SJCRH30 (cell line): ENCODE measurements around the gene TPSB2. TPM values are rescaled to one million over a fixed set of nuclear protein-coding genes. Genes with fewer than 3 reads are reported as not detected.
"Not testable (repeated sequence)": the region's sequence is repeated elsewhere in the genome, so short reads cannot be mapped to it uniquely, and the experiment has no call there.

Source experiments
- DNase-seq, 2 experiments: peaks; one replicate each; pipeline ENCODE4 v3.0.0-alpha.2; 2015 to 2020
- H3K27ac ChIP-seq: fragments of 250-450 bp; sonication (Bioruptor Pico); 2 replicates; pipeline ENCODE4 v1.5.1; 2020; ENCODE audit warnings: mild to moderate bottlenecking, moderate library complexity
- H3K27me3 ChIP-seq: fragments of 250-450 bp; sonication (Bioruptor Pico); 2 replicates; pipeline ENCODE4 v1.5.1; 2020; ENCODE audit warnings: mild to moderate bottlenecking, moderate library complexity
- H3K36me3 ChIP-seq: fragments of 250-450 bp; sonication (Bioruptor Pico); 2 replicates; pipeline ENCODE4 v1.5.1; 2020; ENCODE audit warnings: mild to moderate bottlenecking, moderate library complexity
- H3K4me1 ChIP-seq: fragments of 250-450 bp; sonication (Bioruptor Pico); 2 replicates; pipeline ENCODE4 v1.5.1; 2020; ENCODE audit warnings: mild to moderate bottlenecking, moderate library complexity
- H3K4me3 ChIP-seq: fragments of 250-450 bp; sonication (Bioruptor Pico); 2 replicates; pipeline ENCODE4 v1.5.1; 2020; ENCODE audit warnings: mild to moderate bottlenecking, moderate library complexity
- H3K9me3 ChIP-seq: fragments of 250-450 bp; sonication (Bioruptor Pico); replicated peaks from 2 replicates; pipeline ENCODE4 v1.5.1; 2020; ENCODE audit warnings: mild to moderate bottlenecking, moderate library complexity
- total RNA-seq: library from RNA; depleted of rRNA; stranded (reverse); fragments of >200 nt; shearing (Covaris generic); gene quantifications from 2 replicates; pipeline ENCODE4 v1.2.3, GENCODE V29; 2014

TPSB2 gene
- total RNA-seq, 1 experiment from 2014 or later: not detected

GRCh38 chr16:1255276-1256122 lies 25.5 kb upstream of the TPSB2 start, which contains the start of gene TPSD1:
Gene TPSD1, plus strand, starts transcription at chr16:1256069. Its CDS starts 212 bp downstream, at chr16:1256281.
- not testable (repeated sequence) for H3K9me3 ChIP-seq, H3K4me3 ChIP-seq, DNase-seq, H3K27ac ChIP-seq, H3K4me1 ChIP-seq, H3K36me3 ChIP-seq
- H3K27me3 ChIP-seq: peaks cover 16% of the 10 kb centered on the region

- not testable (repeated sequence) for H3K9me3 ChIP-seq, H3K36me3 ChIP-seq, H3K4me3 ChIP-seq, DNase-seq, H3K4me1 ChIP-seq, H3K27ac ChIP-seq
- peaks cover 10% of the 10 kb centered on the region for H3K27me3 ChIP-seq
Measured at GRCh38 chr16:1254821-1255220, 24.8 kb upstream of the TPSB2 start.

GRCh38 chr16:1253701-1254364 lies 23.8 kb upstream of the TPSB2 start:
- H3K4me3 ChIP-seq, H3K36me3 ChIP-seq, H3K27me3 ChIP-seq, DNase-seq, H3K9me3 ChIP-seq, H3K4me1 ChIP-seq, H3K27ac ChIP-seq: not testable (repeated sequence)

- not testable (repeated sequence) for H3K27me3 ChIP-seq, H3K36me3 ChIP-seq, H3K9me3 ChIP-seq, H3K4me1 ChIP-seq, DNase-seq, H3K27ac ChIP-seq, H3K4me3 ChIP-seq
Measured at GRCh38 chr16:1249031-1249755, 19.2 kb upstream of the TPSB2 start.

- not testable (repeated sequence) for H3K4me1 ChIP-seq, H3K27me3 ChIP-seq, H3K36me3 ChIP-seq, DNase-seq, H3K27ac ChIP-seq, H3K4me3 ChIP-seq, H3K9me3 ChIP-seq
Measured at GRCh38 chr16:1247903-1248537, 18.0 kb upstream of the TPSB2 start.

- no peaks in the 10 kb centered on the region for H3K9me3 ChIP-seq
- no peaks in the 10 kb centered on the region for H3K36me3 ChIP-seq
- H3K4me3 ChIP-seq: no peak overlapping the region
- H3K4me1 ChIP-seq: no peaks in the 10 kb centered on the region
- no peak overlapping the region for H3K27ac ChIP-seq
- peaks cover 7% of the 10 kb centered on the region for H3K27me3 ChIP-seq
- no peak for DNase-seq
Measured at GRCh38 chr16:1245452-1246020, 15.6 kb upstream of the TPSB2 start.

GRCh38 chr16:1244881-1245280 lies 14.9 kb upstream of the TPSB2 start:
- Histone ChIP-seq H3K27me3 (peaks cover 7% of the 10 kb centered on the region), H3K4me3 (no peak overlapping the region), H3K27ac (no peak overlapping the region), H3K36me3 (no peaks in the 10 kb centered on the region), H3K4me1 (no peaks in the 10 kb centered on the region), H3K9me3 (no peaks in the 10 kb centered on the region)
- DNase-seq: no peak

GRCh38 chr16:1243907-1244850 lies 14.2 kb upstream of the TPSB2 start:
- H3K4me1 ChIP-seq, H3K36me3 ChIP-seq, H3K4me3 ChIP-seq, H3K9me3 ChIP-seq, H3K27ac ChIP-seq, H3K27me3 ChIP-seq, DNase-seq: not testable (repeated sequence)

- not testable (repeated sequence) for H3K4me3 ChIP-seq, DNase-seq, H3K27me3 ChIP-seq, H3K36me3 ChIP-seq, H3K9me3 ChIP-seq, H3K27ac ChIP-seq, H3K4me1 ChIP-seq
Measured at GRCh38 chr16:1243363-1243762, 13.4 kb upstream of the TPSB2 start.

GRCh38 chr16:1241081-1241480 lies 11.1 kb upstream of the TPSB2 start:
- H3K9me3 ChIP-seq, H3K4me1 ChIP-seq, H3K27me3 ChIP-seq, H3K36me3 ChIP-seq, DNase-seq, H3K4me3 ChIP-seq, H3K27ac ChIP-seq: not testable (repeated sequence)

GRCh38 chr16:1240436-1240835 lies 10.5 kb upstream of the TPSB2 start, which contains the start of gene TPSAB1:
Gene TPSAB1, plus strand, starts transcription at chr16:1240705. Its CDS starts 234 bp downstream, at chr16:1240939.
- not testable (repeated sequence) for H3K36me3 ChIP-seq, H3K9me3 ChIP-seq, H3K27me3 ChIP-seq, H3K4me3 ChIP-seq, H3K4me1 ChIP-seq, H3K27ac ChIP-seq, DNase-seq

- DNase-seq, H3K4me1 ChIP-seq, H3K27ac ChIP-seq, H3K27me3 ChIP-seq, H3K36me3 ChIP-seq, H3K9me3 ChIP-seq, H3K4me3 ChIP-seq: not testable (repeated sequence)
Measured at GRCh38 chr16:1239575-1239974, 9.6 kb upstream of the TPSB2 start.

- not testable (repeated sequence) for DNase-seq, H3K9me3 ChIP-seq, H3K4me1 ChIP-seq, H3K4me3 ChIP-seq, H3K27ac ChIP-seq, H3K27me3 ChIP-seq, H3K36me3 ChIP-seq
Measured at GRCh38 chr16:1238909-1239308, 8.9 kb upstream of the TPSB2 start.

GRCh38 chr16:1237990-1238389 lies 8.0 kb upstream of the TPSB2 start:
- Histone ChIP-seq H3K27me3 (no peaks in the 10 kb centered on the region), H3K4me1 (no peaks in the 10 kb centered on the region), H3K36me3 (no peaks in the 10 kb centered on the region), H3K9me3 (no peaks in the 10 kb centered on the region), H3K4me3 (no peak overlapping the region), H3K27ac (no peak overlapping the region)
- no peak for DNase-seq
